Measurements from ENCODE around the gene FAM83G. TPM values are rescaled to one million over a fixed set of nuclear protein-coding genes. Genes with fewer than 3 reads are reported as not detected.

FAM83G gene
- total RNA-seq, 1 experiment from 2014 or later = 38.7 TPM

GRCh38 chr17:19016881-19017280 is 12.3 kb upstream of the FAM83G start:
- no peak overlapping the region for H2BK12ac ChIP-seq (ENCODE audit: insufficient read length, low read depth, low read length)
- no peaks in the 10 kb centered on the region; the same call in 1 of the 2 replicates for H3K27me3 ChIP-seq (ENCODE audit: insufficient read depth, low read length)
- no peaks in the 10 kb centered on the region for H3K9me3 ChIP-seq (ENCODE audit: control insufficient read depth, low read depth, low read length)
- H2AFZ ChIP-seq (ENCODE audit: low read length) = no peak overlapping the region
- no CpG with 5 or more reads among the region's 7 CpGs for WGBS (ENCODE audit: extremely low coverage, insufficient read length, low lambda C conversion rate)
- Mint-ChIP-seq H3K27me3 (ENCODE audit: low read depth) (peaks cover 7% of the 10 kb centered on the region), H3K4me1 (peaks cover 8 to 31% of the 10 kb centered on the region in 2 experiments), H3K36me3 (ENCODE audit: insufficient read depth in 1 of 3, low read depth in 3 of 3) (no peaks in the 10 kb centered on the region; a peak in 1 of 7 replicates), H3K4me3 (no peak overlapping the region), H3K9me3 (no peaks in the 10 kb centered on the region), H3K27ac (peak overlapping the region in 1 of 3 experiments; percentile 63; a peak in 1 of 7 replicates)
- no peak for TF ChIP-seq CTCF (conservative IDR thresholded peaks at IDR 0.05)
- H3K79me1 ChIP-seq (ENCODE audit: insufficient read depth, low read depth, low read length, poor library complexity, severe bottlenecking) = no peaks in the 10 kb centered on the region
- H4K5ac ChIP-seq (ENCODE audit: insufficient read length, low read depth, low read length) = no peak overlapping the region
- H3K23ac ChIP-seq (ENCODE audit: insufficient read length, low read depth, low read length) = no peak overlapping the region
- H3K56ac ChIP-seq (ENCODE audit: insufficient read length, low read depth, low read length) = no peak overlapping the region
- H4K8ac ChIP-seq (replicated peaks; ENCODE audit: insufficient read length, low read depth, low read length) = no peak overlapping the region
- H3K14ac ChIP-seq (ENCODE audit: insufficient read depth, low read length) = no peak overlapping the region; the same call in 1 of the 2 replicates
- H4K20me1 ChIP-seq (ENCODE audit: control insufficient read depth, insufficient read depth, insufficient read length) = no peaks in the 10 kb centered on the region
- H2BK15ac ChIP-seq (ENCODE audit: low read depth, low read length) = no peak overlapping the region
- H4K91ac ChIP-seq (ENCODE audit: insufficient read length, low read depth, low read length) = no peak overlapping the region
- no peaks in the 10 kb centered on the region for H3K4me1 ChIP-seq (ENCODE audit: insufficient read depth, low read length)
- no peak overlapping the region for H2BK20ac ChIP-seq (ENCODE audit: low read depth, low read length, poor library complexity, severe bottlenecking)
- no peaks in the 10 kb centered on the region for H3K79me2 ChIP-seq (ENCODE audit: insufficient read depth, low read length)
- DNase-seq = no peak
- no peak overlapping the region for H3T11ph ChIP-seq (ENCODE audit: low read length)
- no peak overlapping the region for H2BK120ac ChIP-seq (ENCODE audit: low read depth, low read length, poor library complexity, severe bottlenecking)
- H3K9ac ChIP-seq (ENCODE audit: extremely low read depth, insufficient read length, low read length) = no peak overlapping the region
- H2BK5ac ChIP-seq (ENCODE audit: insufficient read length, low read length) = no peak overlapping the region
- H3K4me2 ChIP-seq (ENCODE audit: insufficient read depth, insufficient read length, low read length) = no peak overlapping the region
- no peak overlapping the region for H2AK5ac ChIP-seq (ENCODE audit: insufficient read length, low read length)
- H3K27ac ChIP-seq (ENCODE audit: insufficient read length, low read depth, low read length) = no peak overlapping the region
- H3K18ac ChIP-seq (ENCODE audit: insufficient read length, low read depth, low read length) = no peak overlapping the region
- H3K4ac ChIP-seq (ENCODE audit: low read depth, low read length) = no peak overlapping the region
- no peaks in the 10 kb centered on the region for H3K23me2 ChIP-seq (ENCODE audit: insufficient read length, low read depth, low read length, poor library complexity, severe bottlenecking)
